Neural cell (in vitro differentiated cells): ENCODE measurements around the gene SH3PXD2B.

Source experiments
- EZH2 ChIP-seq: fragments of 200-600, 300-800 bp; shearing (Covaris generic), sonication (generic); IDR thresholded peaks from 2 replicates; pipeline ENCODE4 v1.6.1; 2014; ENCODE audit warnings: antibody characterized with exemption, low read length, borderline replicate concordance, mild to moderate bottlenecking; ENCODE audit not compliant: insufficient read depth, poor library complexity, severe bottlenecking
- TAF1 ChIP-seq: IDR thresholded peaks from 2 replicates; pipeline ENCODE4 v1.6.1; 2012; ENCODE audit warnings: low read depth
- TF ChIP-seq, protein P1 (sequence below): fragments of 450-650 bp; IDR thresholded peaks from 2 replicates; pipeline ENCODE4 v1.5.1; 2014; ENCODE audit warnings: antibody characterized with exemption, mild to moderate bottlenecking, moderate library complexity; ENCODE audit not compliant: poor library complexity, severe bottlenecking
- TF ChIP-seq, protein P2 (sequence below): IDR thresholded peaks from 2 replicates; pipeline ENCODE4 v1.6.1; 2012; ENCODE audit warnings: borderline replicate concordance

DNA sequence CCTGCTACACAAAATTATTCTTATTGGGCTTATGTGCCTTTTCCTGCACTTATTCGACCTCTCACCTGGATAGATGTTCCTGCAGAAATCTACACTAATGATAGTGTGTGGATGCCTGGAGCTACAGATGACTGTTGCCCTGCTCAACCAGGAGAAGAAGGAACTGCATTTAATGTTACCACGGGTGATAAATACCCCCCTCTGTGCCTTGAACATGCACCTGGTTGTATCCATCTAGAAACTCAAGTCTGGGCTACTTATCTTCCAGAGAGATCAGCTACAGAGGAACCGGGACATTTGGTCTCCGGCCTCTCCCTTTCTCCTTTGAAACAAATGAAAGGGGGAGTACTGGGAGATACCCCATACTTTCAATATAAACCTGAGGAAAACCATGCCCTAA, 54.5 kb downstream of the SH3PXD2B start:
- TF ChIP-seq, protein P1, sequence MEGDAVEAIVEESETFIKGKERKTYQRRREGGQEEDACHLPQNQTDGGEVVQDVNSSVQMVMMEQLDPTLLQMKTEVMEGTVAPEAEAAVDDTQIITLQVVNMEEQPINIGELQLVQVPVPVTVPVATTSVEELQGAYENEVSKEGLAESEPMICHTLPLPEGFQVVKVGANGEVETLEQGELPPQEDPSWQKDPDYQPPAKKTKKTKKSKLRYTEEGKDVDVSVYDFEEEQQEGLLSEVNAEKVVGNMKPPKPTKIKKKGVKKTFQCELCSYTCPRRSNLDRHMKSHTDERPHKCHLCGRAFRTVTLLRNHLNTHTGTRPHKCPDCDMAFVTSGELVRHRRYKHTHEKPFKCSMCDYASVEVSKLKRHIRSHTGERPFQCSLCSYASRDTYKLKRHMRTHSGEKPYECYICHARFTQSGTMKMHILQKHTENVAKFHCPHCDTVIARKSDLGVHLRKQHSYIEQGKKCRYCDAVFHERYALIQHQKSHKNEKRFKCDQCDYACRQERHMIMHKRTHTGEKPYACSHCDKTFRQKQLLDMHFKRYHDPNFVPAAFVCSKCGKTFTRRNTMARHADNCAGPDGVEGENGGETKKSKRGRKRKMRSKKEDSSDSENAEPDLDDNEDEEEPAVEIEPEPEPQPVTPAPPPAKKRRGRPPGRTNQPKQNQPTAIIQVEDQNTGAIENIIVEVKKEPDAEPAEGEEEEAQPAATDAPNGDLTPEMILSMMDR = no peak
- no peak for TF ChIP-seq EZH2
- no peak for TF ChIP-seq TAF1
- TF ChIP-seq, protein P2, sequence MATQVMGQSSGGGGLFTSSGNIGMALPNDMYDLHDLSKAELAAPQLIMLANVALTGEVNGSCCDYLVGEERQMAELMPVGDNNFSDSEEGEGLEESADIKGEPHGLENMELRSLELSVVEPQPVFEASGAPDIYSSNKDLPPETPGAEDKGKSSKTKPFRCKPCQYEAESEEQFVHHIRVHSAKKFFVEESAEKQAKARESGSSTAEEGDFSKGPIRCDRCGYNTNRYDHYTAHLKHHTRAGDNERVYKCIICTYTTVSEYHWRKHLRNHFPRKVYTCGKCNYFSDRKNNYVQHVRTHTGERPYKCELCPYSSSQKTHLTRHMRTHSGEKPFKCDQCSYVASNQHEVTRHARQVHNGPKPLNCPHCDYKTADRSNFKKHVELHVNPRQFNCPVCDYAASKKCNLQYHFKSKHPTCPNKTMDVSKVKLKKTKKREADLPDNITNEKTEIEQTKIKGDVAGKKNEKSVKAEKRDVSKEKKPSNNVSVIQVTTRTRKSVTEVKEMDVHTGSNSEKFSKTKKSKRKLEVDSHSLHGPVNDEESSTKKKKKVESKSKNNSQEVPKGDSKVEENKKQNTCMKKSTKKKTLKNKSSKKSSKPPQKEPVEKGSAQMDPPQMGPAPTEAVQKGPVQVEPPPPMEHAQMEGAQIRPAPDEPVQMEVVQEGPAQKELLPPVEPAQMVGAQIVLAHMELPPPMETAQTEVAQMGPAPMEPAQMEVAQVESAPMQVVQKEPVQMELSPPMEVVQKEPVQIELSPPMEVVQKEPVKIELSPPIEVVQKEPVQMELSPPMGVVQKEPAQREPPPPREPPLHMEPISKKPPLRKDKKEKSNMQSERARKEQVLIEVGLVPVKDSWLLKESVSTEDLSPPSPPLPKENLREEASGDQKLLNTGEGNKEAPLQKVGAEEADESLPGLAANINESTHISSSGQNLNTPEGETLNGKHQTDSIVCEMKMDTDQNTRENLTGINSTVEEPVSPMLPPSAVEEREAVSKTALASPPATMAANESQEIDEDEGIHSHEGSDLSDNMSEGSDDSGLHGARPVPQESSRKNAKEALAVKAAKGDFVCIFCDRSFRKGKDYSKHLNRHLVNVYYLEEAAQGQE = no peak
